KG1 (cell line): Measurements from ENCODE around the gene DNAH14.
"Not testable (repeated sequence)": the region's sequence is repeated elsewhere in the genome, so short reads cannot be mapped to it uniquely, and the experiment has no call there.

Source experiments
- DNase-seq: peaks from one replicate; lab custom pipeline; 2025; lab: John Stamatoyannopoulos, UW

DNAH14 gene

DNA sequence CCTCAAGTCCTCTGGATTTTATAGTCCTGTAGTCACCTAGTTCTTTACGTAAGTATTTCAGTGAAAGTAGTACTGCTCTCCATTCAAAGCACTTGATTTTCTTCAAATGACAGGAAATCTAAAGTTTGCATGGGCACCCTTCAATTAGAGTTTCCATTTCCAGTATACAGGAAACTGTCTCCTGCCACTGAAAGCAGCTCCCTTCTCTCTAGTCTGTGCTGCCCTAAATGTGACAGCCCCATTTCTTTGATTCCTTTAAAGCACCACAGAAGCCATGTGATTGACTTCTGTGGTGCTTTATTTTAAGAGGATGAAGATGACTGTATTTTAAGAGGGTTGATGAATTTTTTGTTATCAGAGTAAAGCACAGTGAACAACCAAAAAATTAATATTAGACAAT, 226.1 kb downstream of the DNAH14 start:
- DNase-seq = no peak

DNA sequence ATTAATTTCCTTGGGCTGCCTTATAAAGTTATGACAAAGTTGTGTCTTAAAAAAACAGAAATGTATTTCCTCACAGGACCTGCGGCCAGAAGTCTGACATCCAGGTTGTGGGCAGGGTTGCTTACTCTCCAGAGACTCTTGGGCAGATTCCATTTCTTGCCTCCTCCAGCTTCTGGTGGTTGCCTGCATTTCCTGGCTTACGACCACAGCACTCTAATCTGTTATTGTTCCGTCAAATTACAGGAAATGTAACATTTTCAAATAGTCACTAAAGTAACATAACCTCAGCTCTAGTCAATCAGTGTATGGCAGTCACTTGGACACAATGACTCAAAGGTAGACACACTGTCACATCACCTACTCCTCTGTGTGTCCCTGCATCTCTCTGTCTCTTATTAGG, 226.8 kb downstream of the DNAH14 start:
- DNase-seq = peak; percentile 49

DNA sequence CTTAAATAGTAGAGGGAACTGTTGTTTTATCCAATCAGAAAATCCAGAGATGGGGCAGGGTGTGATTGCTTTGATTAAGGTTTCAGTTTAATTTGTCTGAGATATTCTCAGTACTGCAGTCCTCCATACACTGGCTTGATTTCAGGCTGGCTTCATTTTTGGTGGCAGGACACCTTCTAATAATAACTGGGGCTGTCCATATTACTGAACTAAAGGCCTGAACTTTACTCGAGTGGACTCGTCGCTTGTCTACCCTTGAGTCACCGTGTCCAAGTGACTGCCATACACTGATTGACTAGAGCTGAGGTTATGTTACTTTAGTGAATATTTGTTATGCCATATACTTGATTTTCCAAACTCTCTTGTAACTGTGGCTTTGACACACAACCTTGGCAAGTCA, 228.8 kb downstream of the DNAH14 start:
- no peak for DNase-seq

DNA sequence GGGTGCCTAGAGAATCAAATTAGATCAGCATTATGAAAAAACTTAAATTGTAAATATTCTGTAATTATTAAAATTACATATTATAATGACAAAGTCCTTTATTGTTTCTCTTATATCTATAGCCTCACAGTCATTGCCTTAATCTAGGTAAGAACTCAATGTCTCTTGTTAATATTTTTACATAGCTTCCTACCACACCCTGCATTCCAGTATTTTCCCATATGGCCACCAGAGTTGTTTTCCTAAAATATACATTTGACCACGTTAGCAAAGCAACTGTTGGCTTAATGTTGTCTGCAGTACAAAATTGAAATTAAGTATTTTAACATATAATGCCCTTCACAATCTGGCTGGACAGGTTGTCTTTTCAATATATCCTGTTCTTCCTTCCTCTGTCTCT, 230.3 kb downstream of the DNAH14 start:
- no peak for DNase-seq

DNA sequence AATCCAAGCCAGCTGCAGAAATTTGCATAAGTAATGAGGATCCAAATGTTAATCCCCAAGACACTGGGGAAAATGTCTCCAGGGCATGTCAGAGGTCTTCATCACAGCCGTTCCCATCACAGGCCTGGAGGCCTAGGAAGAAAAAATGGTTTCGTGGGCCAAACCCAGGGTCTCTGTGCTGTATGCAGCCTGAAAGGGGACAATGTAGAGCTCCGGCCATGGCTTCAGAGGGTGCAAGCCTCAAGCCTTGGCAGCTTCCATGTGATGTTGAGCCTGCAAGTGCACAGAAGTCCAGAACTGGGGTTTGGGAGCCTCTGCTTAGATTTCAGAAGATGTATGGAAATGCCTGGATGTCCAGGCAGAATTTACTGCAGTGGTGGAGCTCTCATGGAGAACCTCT, 247.9 kb downstream of the DNAH14 start:
- not testable (repeated sequence) for DNase-seq

DNA sequence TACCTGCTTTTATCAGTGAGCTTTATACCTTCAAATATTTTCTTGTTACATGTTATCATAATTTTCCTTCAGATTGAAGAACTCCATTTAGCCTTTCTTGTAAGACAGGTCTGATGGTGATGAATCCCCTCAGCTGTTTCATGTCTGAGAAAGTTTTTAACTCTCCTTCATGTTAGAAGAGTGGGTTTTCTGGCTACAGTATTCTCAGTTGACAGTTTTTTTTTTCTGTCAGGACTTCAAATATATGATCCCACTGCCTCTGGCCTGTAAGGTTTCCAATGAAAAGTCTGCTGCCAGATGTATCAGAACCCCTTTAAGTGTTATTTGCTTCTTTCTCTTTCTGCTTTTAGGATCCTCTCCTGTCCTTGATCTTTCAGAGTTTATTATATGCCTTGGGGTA, 250.2 kb downstream of the DNAH14 start:
- DNase-seq = no peak

DNA sequence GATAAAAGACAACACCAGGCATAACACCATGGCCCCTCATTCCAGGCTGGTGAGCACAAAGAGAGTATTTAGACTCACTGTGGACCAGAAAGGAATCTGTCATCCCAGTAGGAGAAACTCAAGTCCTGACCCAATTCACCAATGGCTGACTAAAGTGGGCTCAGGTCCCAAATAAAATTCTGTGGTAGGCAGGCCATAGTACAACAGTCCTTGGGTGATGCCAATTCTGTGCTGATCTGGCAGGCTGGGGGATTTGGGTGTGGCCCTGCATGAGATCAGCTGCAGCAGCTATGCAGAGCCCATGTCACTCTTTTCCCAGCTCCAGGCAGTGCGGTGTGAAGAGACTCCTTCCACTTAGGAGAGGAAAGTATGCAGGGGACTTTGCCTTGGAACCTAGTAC, 253.2 kb downstream of the DNAH14 start:
- no peak for DNase-seq

DNA sequence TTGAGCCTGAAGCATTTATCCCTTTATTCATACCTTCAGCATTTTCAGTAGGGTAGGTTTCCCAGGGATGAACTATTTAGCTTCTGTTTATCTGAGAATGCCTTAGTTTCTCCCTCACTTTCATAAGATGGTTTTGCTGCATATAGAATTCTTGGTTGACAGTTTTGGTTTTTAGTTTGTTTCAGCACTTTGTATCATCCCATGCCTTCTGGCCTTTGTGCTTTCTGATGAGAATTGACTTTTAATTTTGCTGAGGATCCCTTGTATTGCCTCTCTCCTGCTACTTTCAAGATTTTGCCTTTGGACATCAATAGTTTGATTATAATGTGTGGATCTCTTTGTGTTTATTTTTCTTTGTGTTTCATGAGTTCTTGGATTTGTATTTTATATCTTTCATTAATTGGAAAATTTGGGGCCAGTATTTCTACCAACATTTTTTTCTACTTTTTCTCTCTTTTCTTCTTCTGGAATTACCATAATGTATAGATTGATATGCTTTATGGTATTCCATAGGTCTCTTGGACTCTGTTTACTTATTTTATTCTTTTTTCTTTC, 261.8 kb downstream of the DNAH14 start:
- DNase-seq = no peak

DNA sequence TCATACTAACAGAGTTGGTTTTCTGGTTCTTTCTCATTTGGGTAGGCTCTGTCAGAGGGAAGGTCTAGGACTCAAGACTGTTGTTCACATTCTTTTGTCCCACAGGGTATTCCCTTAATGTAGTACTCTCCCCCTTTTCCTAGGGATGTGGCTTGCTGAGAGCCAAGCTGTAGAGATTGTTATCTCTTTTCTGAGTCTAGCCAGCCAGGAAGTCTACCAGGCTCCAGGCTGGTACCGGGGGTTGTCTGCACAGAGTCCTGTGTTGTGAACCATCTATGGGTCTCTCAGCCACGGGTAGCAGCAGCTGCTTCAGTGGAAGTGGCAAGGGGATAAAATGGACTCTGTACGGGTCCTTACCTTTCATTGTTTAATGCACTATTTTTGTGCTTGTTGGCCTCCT, 272.0 kb downstream of the DNAH14 start:
- no peak for DNase-seq

DNA sequence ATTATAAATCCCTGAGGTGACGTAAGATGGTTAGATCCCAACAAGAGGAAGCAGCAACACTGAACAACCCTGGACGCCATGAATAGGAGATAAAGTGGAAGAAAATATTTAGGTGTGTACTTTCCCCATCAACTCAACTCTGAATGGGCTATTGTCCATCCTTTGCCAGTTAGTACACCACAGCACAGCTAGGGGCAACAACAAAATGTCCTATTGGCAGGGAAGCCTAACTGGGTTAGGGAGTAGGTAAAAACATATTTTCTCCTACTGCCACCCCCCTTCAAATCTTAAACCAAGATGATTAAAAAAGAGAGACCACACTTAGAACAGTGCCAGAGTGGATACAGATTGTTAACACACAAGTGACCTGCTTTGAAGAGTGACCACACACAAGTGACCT, 278.3 kb downstream of the DNAH14 start:
- no peak for DNase-seq

DNA sequence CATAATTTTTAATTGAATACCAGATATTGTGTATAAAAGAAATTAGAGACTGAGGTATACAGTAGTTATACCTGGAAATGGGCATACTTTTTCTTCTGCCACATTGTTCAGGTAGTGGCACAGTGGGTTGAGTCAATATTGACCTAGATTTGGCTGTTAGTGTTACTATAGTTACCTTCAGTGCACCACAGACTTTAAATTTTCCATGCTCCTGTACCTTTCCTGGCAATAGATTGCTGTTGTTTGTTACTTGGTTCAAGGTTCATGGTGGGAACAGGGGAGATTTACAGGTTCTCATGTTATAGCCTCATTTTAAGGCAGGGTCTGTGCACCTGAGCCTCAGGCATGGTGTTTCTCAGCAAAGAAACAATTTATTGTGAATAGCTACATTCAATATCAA, 279.7 kb downstream of the DNAH14 start:
- no peak for DNase-seq

DNA sequence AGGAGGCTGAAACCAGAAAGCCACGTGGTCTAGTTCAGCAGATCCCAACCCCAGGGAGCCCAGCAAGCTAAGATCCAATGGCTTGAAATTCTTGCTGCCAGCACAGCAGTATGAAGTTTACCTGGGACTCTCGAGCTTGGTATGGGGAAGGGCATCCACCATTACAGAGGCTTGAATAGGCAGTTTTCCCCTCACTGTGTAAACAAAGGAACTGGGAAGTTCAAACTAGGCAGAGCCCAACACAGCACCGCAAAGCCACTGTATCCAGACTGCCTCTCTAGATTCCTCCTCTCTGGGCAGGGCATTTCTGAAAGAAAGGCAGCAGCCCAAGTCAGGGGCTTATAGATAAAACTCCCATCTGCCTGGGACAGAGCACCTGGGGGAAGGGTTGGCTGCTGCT, 280.7 kb downstream of the DNAH14 start:
- not testable (repeated sequence) for DNase-seq

DNA sequence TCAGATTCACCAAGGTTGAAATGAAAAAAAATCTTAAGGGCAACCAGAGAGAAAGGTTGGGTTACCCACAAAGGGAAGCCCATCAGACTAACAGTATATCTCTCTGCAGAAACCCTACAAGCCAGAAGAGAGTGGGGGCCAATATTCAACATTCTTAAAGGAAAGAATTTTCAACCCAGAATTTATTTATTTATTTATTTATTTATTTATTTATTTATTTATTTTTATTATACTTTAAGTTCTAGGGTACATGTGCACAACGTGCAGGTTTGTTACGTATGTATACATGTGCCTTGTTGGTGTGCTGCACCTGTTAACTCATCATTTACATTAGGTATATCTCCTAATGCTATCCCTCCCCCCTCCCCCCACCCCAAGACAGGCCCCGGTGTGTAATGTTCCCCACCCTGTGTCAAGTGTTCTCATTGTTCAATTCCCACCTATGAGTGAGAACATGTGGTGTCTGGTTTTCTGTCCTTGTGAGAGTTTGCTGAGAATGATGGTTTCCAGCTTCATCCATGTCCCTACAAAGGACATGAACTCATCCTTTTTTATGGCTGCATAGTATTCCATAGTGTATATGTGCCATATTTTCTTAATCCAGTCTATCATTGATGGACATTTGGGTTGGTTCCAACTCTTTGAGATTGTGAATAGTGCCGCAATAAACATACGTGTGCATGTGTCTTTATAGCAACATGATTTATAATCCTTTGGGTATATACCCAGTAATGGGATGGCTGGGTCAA, 282.4 kb downstream of the DNAH14 start:
- DNase-seq = not testable (repeated sequence)

DNA sequence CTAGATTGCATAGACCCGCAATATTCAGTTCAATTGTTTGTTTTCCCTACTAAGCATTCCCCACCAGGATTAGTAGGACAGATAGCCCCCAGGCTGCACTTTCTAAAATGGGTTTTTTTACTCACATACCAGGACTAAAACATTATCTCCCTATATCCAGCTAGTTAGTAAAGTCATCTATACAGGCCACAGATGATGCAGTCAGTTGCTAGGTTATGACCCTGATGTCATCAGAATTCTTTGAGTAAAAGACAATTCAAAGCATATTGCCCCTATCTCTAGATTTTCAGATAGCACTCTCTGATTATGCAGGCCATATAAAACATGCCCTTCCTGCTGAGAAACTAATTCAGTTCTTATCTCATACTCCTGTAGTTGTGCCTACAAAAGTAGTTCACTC, 294.8 kb downstream of the DNAH14 start:
- DNase-seq = no peak

DNA sequence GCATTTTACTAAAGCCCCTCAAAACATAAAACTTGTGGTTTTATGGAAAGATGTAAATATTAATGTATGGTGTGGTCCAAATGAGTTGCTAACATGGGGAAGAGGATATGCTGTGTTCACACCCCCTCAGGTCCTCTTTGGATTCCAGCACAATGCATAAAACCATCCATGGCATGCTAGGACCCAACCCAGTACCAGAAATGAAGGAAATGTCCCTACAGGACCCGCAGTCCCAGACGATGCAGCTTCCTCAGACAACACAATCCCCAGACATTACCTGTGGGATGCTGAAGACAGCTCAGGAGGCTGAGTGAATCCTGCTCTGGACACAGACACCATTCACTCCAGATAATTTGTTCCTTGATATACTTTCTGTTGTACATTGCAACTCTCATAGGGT, 296.2 kb downstream of the DNAH14 start:
- DNase-seq = no peak

DNA sequence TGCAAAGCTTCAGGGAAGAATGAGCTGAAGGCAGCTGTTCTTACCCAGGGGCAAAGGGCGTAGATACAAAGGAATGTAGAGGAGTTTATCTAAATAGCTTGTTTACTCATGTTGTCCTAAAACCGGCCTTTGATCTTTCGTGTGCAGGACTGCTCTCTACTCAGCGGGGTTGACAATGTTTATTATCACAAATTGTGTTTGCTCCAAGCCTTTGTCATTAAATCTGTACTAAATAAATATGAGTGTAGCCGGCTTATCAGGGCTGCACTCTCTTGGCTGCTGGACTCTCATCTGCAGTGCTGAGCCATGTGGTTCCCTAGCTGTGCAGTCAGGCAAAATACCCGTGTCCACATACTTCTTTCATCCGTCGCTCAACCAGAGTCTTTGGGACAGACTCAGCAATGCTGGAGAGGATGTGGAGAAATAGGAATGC, 299.4 kb downstream of the DNAH14 start:
- DNase-seq = no peak

DNA sequence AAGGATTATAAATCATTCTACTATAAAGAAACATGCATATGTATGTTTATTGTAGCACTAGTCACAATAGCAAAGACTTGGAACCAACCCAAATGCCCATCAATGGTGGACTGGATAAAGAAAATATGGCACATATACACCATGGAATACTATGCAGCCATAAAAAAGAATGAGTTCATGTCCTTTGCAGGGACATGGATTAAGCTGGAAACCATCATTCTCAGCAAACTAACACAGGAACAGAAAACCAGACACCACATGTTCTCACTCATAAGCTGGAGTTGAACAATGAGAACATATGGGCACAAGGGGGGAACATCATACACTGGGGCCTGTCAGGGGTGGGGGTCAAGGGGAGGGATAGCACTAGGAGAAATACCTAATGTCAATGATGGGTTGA, 300.0 kb downstream of the DNAH14 start:
- DNase-seq = not testable (repeated sequence)

DNA sequence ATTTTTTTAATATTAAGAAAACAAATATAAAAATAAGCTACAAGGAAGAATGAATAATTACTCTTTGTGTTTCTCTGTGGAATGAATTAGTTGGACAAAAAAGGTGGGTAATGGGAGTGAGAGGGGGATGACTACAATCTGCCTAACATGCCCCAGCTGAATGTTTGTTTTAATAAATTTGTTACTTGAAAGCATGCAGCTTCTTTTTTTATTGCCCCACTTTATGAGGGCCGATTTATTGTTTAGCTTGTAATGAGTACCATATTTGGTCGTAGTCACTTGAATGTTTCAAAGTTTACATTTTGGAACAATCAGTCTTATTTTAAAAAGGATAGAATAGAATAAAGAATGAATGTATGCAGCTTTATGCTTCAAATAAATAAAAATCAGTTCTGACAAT, 301.0 kb downstream of the DNAH14 start:
- no peak for DNase-seq

DNA sequence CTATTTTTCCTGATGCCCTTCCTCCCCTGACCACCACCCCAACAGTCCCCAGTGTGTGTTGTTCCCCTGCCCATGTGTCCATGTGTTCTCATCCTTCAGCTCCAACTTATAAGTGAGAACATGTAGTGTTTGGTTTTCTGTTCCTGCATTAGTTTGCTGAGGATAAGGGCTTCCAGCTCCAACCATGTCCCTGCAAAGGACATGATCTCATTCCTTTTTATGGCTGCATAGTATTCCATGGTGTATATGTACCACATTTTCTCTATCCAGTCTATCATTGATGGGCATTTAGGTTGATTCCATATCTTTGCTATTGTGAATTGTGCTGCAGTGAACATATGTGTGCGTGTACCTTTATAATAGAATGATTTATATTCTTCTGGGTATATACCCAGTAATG, 303.5 kb downstream of the DNAH14 start:
- not testable (repeated sequence) for DNase-seq

DNA sequence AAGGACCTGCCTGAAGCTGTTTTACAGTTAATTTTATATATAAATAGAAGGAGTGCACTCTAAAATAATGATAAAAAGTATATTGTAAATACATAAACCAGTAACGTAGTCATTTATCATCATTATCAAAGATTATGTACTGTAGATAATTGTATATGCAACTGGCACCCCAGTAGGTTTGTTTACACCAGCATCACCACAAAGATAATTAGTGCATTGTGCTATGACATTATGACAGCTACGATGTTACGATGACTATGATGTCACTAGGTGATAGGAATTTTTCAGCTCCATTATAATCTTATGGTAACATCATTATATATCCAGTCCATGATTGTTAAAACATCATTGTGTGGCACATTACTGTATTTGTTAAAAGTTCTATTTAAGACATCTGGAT, 313.1 kb downstream of the DNAH14 start:
- DNase-seq = no peak

DNA sequence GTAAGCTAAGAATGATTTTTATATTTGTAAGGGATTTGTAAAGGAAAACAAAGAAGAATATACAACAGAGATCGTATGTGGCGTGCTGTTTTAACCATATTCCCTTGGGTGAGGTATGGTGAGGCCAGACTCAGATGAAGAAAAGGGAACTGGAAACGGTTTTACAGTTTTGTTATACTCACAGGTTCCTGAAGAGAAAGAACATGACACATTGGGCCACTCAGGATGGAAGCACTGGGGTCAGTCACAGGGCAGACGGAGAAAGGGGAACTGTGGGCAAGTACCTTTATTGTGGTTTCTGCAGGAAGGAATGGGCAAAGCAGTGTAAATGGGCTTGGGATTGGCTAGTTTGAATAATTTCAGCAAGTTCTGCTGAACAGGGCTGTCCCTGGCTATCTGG, 321.0 kb downstream of the DNAH14 start:
- DNase-seq = peak; percentile 73

DNA sequence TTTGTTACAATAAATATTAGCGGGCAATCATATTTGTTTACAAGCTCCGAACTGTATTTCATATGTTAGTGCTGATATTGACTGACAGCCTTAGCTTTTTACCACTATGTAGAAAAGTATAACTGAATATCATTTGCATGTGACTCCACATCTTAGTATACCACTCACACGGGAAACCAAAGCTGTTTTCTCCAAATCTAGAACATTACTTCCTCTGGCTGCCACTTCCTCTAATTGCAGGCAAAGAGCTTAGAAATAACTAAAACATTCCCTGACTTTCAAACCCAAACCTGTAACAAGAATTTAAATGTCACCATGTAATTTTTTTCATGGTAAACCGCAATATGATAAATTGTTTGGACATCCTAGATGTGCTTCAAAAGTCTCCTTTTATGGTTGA, 323.7 kb downstream of the DNAH14 start:
- no peak for DNase-seq

DNA sequence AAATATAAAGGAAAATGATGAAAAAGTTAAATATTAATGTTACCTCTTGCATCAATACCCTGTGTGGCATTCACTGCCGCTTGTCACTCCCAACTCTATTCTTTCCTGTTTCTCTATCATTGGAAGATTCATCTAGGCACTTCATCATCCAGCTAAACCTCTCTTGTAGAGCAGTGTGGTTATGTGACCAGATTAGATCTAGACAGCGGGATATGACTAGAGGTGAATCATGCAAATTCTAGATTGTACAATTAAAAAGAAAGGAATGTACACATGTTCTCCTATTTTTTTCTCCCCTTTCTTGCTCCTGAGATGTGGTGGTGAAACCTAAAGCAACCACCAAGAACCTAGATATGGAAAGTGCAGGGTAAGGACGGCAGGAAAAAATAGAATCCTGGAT, 324.3 kb downstream of the DNAH14 start:
- no peak for DNase-seq

DNA sequence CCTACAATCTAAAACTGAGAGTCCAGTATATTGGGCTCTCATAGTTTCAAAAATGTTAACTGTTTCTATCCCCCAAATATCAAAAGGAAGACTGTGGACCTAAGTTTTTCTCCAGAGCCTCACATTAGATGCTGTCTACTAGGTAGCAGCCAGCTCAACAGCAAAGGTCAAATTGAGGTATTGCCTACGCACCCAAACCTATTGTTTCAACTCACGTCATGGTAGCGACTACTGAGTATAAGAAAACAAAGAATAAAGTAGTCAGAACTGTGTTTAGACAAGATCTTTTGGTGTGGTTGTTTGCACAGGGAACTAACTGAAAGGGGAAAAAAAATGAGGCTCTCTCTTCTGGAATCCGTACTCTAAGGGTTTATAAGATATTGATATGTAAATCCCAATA, 325.2 kb downstream of the DNAH14 start:
- no peak for DNase-seq
